PC-9 (cell line): ENCODE measurements around the gene RPS24. TPM values are rescaled to one million over a fixed set of nuclear protein-coding genes. Genes with fewer than 3 reads are reported as not detected.

Experiments
- BruUV-seq: library from RNA; stranded (reverse); fragments of 400-500 nt; replicated peaks from 2 replicates; lab custom pipeline; 2021; lab: Mats Ljungman, UMichigan
- CTCF ChIA-PET: fragments of 300-600 bp; sonication (Branson Sonifier 250); formaldehyde crosslinking; loops from one replicate; lab custom pipeline; 2022; ENCODE audit warnings: antibody characterized with exemption; lab: Charles Lee
- POLR2A ChIA-PET: fragments of 300-600 bp; sonication (Branson Sonifier 250); formaldehyde crosslinking; loops from one replicate; lab custom pipeline; 2022; ENCODE audit warnings: antibody characterized with exemption; ENCODE audit not compliant: unreplicated experiment; lab: Charles Lee
- DNase-seq, 2 experiments: peaks; one replicate each; pipeline versions ENCODE4 v3.0.0 to v3.0.0-alpha.2; 2015 to 2022; ENCODE audit warnings: mixed read lengths in 1 of 2
- H2AFZ ChIP-seq: fragments of 200-600 bp; sonication (generic); 2 replicates; pipeline ENCODE4 v1.8.1; 2017; ENCODE audit warnings: antibody characterized with exemption
- H3F3A ChIP-seq: fragments of 200-600 bp; sonication (generic); 2 replicates; pipeline ENCODE4 v1.8.1; 2017; ENCODE audit warnings: antibody characterized with exemption, mild to moderate bottlenecking, low read depth; ENCODE audit not compliant: insufficient read depth
- H3K27ac ChIP-seq: fragments of 200-600 bp; sonication (generic); 2 replicates; pipeline ENCODE4 v1.6.1; 2016; ENCODE audit warnings: mixed run types
- H3K27me3 ChIP-seq: fragments of 200-600 bp; sonication (generic); 2 replicates; pipeline ENCODE4 v1.6.1; 2016; ENCODE audit warnings: low read depth, mixed run types; ENCODE audit not compliant: insufficient read depth
- H3K36me3 ChIP-seq: fragments of 200-600 bp; sonication (generic); 2 replicates; pipeline ENCODE4 v1.6.1; 2016; ENCODE audit warnings: low read depth, mixed run types
- H3K4me1 ChIP-seq: fragments of 200-600 bp; sonication (generic); replicated peaks from 2 replicates; pipeline ENCODE4 v1.6.1; 2016; ENCODE audit warnings: mixed run types; ENCODE audit not compliant: insufficient read depth
- H3K4me2 ChIP-seq: fragments of 200-600 bp; sonication (generic); 2 replicates; pipeline ENCODE4 v1.6.1; 2017; ENCODE audit warnings: mixed run types
- H3K4me3 ChIP-seq: fragments of 200-600 bp; sonication (generic); 2 replicates; pipeline ENCODE4 v1.6.1; 2016; ENCODE audit warnings: mixed run types
- H3K79me2 ChIP-seq: fragments of 200-600 bp; sonication (generic); 2 replicates; pipeline ENCODE4 v1.6.1; 2017; ENCODE audit warnings: low read depth, mixed run types
- H3K9me2 ChIP-seq: fragments of 200-600 bp; sonication (generic); 2 replicates; pipeline ENCODE4 v1.8.1; 2017; ENCODE audit warnings: mild to moderate bottlenecking; ENCODE audit not compliant: insufficient read depth
- H3K9me3 ChIP-seq: fragments of 200-600 bp; sonication (generic); 2 replicates; pipeline ENCODE4 v1.8.1; 2016; ENCODE audit warnings: low read depth; ENCODE audit not compliant: insufficient read depth
- H4K20me1 ChIP-seq: fragments of 200-600 bp; sonication (generic); 2 replicates; pipeline ENCODE4 v1.8.1; 2017; ENCODE audit not compliant: insufficient read depth
- EZH2 ChIP-seq: fragments of 200-600 bp; sonication (generic); IDR thresholded peaks from 2 replicates; pipeline ENCODE4 v1.8.0; 2017; ENCODE audit warnings: antibody characterized with exemption, low read depth
- intact Hi-C: fragments of 100-400 bp; cut with micrococcal nuclease; formaldehyde crosslinking; loops from one replicate; pipeline ENCODE4 v1.10.0; 2022; ENCODE audit not compliant: unreplicated experiment
- total RNA-seq: library from RNA; stranded (reverse); gene quantifications from 2 replicates; pipeline ENCODE4 v1.2.3, GENCODE V29; 2021
- TF ChIP-seq, protein P1 (sequence below): fragments of 200-600 bp; sonication (generic); conservative IDR thresholded peaks from 2 replicates; pipeline ENCODE4 v1.6.1; 2017; ENCODE audit warnings: mixed run types, antibody characterized with exemption, mild to moderate bottlenecking, moderate library complexity

Gene RPS24
- total RNA-seq, 1 experiment from 2014 or later = 2,068 TPM

DNA sequence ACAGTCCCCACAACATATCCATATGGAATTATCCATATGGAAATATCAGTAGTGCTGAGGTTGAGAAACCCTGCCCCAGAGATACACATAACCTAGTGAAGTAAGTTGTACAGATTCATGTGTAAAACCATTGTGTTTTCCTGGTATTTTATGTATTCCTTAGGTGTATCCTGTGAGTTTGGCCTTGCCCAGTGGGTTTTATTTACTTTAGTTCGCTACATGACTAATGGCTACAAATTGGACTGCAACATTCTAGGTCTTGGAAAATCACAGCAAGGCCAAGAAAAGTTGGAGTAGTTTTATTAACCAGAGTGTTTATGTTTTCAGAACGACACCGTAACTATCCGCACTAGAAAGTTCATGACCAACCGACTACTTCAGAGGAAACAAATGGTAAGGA is 1.4 kb downstream of the RPS24 start:
- ChIA-PET CTCF (no interaction called here), POLR2A (no interaction called here)
- H3K79me2 ChIP-seq = peaks cover 64% of the 10 kb centered on the region
- intact Hi-C loops = no loop called here
- H3K9me3 ChIP-seq = no peaks in the 10 kb centered on the region
- no peak overlapping the region for H2AFZ ChIP-seq
- peak overlapping the region; percentile 80 for H3K27ac ChIP-seq
- no peaks in the 10 kb centered on the region for H3K9me2 ChIP-seq
- peak overlapping the region; percentile 95 for H3K4me2 ChIP-seq
- TF ChIP-seq EZH2 = no peak
- TF ChIP-seq, protein P1, sequence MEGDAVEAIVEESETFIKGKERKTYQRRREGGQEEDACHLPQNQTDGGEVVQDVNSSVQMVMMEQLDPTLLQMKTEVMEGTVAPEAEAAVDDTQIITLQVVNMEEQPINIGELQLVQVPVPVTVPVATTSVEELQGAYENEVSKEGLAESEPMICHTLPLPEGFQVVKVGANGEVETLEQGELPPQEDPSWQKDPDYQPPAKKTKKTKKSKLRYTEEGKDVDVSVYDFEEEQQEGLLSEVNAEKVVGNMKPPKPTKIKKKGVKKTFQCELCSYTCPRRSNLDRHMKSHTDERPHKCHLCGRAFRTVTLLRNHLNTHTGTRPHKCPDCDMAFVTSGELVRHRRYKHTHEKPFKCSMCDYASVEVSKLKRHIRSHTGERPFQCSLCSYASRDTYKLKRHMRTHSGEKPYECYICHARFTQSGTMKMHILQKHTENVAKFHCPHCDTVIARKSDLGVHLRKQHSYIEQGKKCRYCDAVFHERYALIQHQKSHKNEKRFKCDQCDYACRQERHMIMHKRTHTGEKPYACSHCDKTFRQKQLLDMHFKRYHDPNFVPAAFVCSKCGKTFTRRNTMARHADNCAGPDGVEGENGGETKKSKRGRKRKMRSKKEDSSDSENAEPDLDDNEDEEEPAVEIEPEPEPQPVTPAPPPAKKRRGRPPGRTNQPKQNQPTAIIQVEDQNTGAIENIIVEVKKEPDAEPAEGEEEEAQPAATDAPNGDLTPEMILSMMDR = no peak
- peak overlapping the region; percentile 86 for H3K4me3 ChIP-seq
- peaks cover 69% of the 10 kb centered on the region for H3F3A ChIP-seq
- no TSS peak for BruUV-seq
- peaks cover 56% of the 10 kb centered on the region for H3K36me3 ChIP-seq
- no peaks in the 10 kb centered on the region for H3K27me3 ChIP-seq
- peaks cover 56% of the 10 kb centered on the region for H4K20me1 ChIP-seq
- DNase-seq = no peak
- H3K4me1 ChIP-seq = peaks cover 41% of the 10 kb centered on the region

DNA sequence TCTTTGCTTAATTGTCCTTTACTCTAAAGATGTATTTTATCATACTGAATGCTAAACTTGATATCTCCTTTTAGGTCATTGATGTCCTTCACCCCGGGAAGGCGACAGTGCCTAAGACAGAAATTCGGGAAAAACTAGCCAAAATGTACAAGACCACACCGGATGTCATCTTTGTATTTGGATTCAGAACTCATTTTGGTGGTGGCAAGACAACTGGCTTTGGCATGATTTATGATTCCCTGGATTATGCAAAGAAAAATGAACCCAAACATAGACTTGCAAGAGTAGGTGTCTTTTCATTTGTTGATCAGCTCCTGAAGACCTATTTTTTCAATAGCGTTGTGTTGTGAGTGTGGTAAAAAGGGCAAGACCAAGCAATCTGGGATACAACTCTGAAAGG is 1.8 kb downstream of the RPS24 start:
- Histone ChIP-seq H3K36me3 (peaks cover 61% of the 10 kb centered on the region), H3K4me1 (peaks cover 39% of the 10 kb centered on the region), H3K9me2 (no peaks in the 10 kb centered on the region), H2AFZ (no peak overlapping the region), H3K79me2 (peaks cover 68% of the 10 kb centered on the region), H3K4me3 (peak overlapping the region; percentile 86), H3F3A (peaks cover 73% of the 10 kb centered on the region), H3K27me3 (no peaks in the 10 kb centered on the region), H3K4me2 (peak overlapping the region; percentile 95), H4K20me1 (peaks cover 60% of the 10 kb centered on the region), H3K27ac (no peak overlapping the region; the same call in 1 of the 2 replicates), H3K9me3 (no peaks in the 10 kb centered on the region)
- POLR2A ChIA-PET = interaction anchor here (0.6 kb wide), 1 partner anchor 589 kb away, joined by 3 read pairs; no protein-coding TSS in a partner anchor
- DNase-seq = no peak
- intact Hi-C loops = no loop called here
- CTCF ChIA-PET = no interaction called here
- BruUV-seq = no TSS peak
- TF ChIP-seq EZH2 = no peak
- TF ChIP-seq, protein P1 = no peak

DNA sequence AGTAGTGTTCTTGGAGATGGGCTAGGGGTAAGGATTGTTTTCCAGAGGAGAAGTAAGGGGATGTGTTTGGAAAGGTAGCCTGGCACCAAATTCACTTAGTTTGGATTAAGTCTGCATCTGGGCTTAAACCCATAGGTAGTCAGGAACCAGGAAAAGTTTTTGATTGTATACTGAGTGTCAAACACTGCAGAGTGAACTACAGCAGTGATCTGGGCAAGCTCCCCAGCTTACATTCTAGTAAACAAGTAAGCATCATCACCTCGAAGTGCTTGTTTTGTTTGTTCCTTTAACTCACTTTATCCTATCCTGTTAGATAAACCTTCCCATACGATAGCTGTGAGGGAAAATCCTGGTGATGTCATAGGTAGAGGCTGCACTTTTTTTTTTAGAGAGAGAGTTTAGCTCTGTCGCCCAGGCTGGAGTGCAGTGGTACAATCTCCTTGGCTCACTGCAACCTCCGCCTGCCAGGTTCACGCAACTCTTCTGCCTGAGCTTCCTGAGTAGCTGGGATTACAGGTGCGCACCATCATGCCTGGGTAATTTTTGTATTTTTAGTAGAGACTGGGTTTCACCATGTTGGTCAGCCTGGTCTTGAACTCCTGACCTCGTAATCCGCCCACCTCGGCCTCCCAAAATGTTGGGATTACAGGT is 2.4 kb downstream of the RPS24 start:
- no peaks in the 10 kb centered on the region for H3K9me2 ChIP-seq
- H4K20me1 ChIP-seq = peaks cover 66% of the 10 kb centered on the region
- no peaks in the 10 kb centered on the region for H3K9me3 ChIP-seq
- H3K79me2 ChIP-seq = peaks cover 71% of the 10 kb centered on the region
- ChIA-PET POLR2A (interaction anchor here (0.6 kb wide), 1 partner anchor 588 kb away, joined by 3 read pairs; no protein-coding TSS in a partner anchor), CTCF (interaction anchor here (0.5 kb wide), 1 partner anchor 253 kb away, joined by 15 read pairs; no protein-coding TSS in a partner anchor)
- H3K27me3 ChIP-seq = no peaks in the 10 kb centered on the region
- peaks cover 79% of the 10 kb centered on the region for H3F3A ChIP-seq
- no peak overlapping the region for H2AFZ ChIP-seq
- H3K27ac ChIP-seq = no peak overlapping the region; the same call in 1 of the 2 replicates
- H3K36me3 ChIP-seq = peaks cover 67% of the 10 kb centered on the region
- DNase-seq = no peak
- intact Hi-C loops = no loop called here
- H3K4me2 ChIP-seq = peak overlapping the region; percentile 95
- TF ChIP-seq EZH2 = no peak
- TF ChIP-seq, protein P1 = no peak
- BruUV-seq = no TSS peak
- peaks cover 39% of the 10 kb centered on the region for H3K4me1 ChIP-seq
- H3K4me3 ChIP-seq = peak overlapping the region; percentile 86; the same call in 1 of the 2 replicates
